C4-2B (cell line): ENCODE measurements around the gene DPP4.

Source experiments
- CTCF ChIP-seq: fragments of 450-650 bp; conservative IDR thresholded peaks from 2 replicates; pipeline ENCODE4 v1.5.1; 2017; ENCODE audit warnings: mild to moderate bottlenecking
- ZFX ChIP-seq: fragments of 450-650 bp; IDR thresholded peaks from 2 replicates; pipeline ENCODE4 v1.6.1; 2017

- TF ChIP-seq CTCF (no peak), ZFX (no peak)
Observed at GRCh38 chr2:161975062-161975812, 98.8 kb downstream of the DPP4 start.
